ENCODE measurements around the gene COL28A1. TPM values are rescaled to one million over a fixed set of nuclear protein-coding genes. Genes with fewer than 3 reads are reported as not detected.

Gene COL28A1
- total and polyA plus RNA-seq, 2 of the 13 experiments (the other 11 are each of a cell fraction or from before 2014, with no cell fraction given): 0.07 to 0.15 TPM

DNA sequence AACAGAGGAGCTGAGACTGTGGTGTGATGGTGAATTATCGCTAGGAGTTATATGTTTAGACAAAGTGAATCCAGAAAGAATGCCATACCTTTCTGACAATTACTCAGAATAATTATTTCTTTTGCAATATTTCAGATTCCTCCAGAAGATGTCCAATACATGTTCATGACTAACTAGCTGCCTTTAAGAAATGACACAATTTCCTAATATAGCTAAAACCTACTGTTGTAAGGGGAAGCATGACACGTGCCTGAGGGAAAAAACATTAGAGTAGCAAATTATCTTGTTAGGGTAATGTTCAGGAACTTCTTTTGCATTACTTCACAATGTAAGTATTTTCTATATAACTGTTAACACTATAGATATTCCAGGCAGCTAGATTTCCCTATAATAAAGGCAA is 150.3 kb downstream of the COL28A1 start:
- Histone ChIP-seq H4K20me1 (ENCODE audit: insufficient read depth, low read length) (no peaks in the 10 kb centered on the region), H3K4me2 (ENCODE audit: low read depth, low read length) (no peak overlapping the region), H3K4me3 (replicated peaks in 1 of 3; ENCODE audit: insufficient read depth in 1 of 3, low read depth in 2 of 3, low read length in 3 of 3) (no peak overlapping the region), H3K4me1 (ENCODE audit: insufficient read depth, low read length) (no peaks in the 10 kb centered on the region), H3K9me3 (ENCODE audit: low read length) (no peaks in the 10 kb centered on the region), H3K9ac (ENCODE audit: insufficient read depth, low read depth, low read length) (no peak overlapping the region), H2AFZ (ENCODE audit: low read length) (no peak overlapping the region), H3K79me2 (ENCODE audit: insufficient read depth, low read length) (no peaks in the 10 kb centered on the region), H3K36me3 (replicated peaks in 1 of 2; ENCODE audit: control insufficient read depth in 1 of 2, insufficient read depth in 2 of 2, low read length in 2 of 2) (no peaks in the 10 kb centered on the region), H3K27me3 (ENCODE audit: control insufficient read depth in 1 of 2, insufficient read depth in 2 of 2, low read length in 2 of 2) (no peaks in the 10 kb centered on the region), H3K27ac (ENCODE audit: extremely low read length, insufficient read depth, low read length) (no peak overlapping the region)
- no peak for DNase-seq (ENCODE audit: low spot score)
- CTCF ChIA-PET (ENCODE audit: low intra/inter-chr PET ratio, low total read pairs): no interaction called here
- BruUV-seq (replicated peaks): no TSS peak
- POLR2A ChIA-PET: no interaction called here
- intact Hi-C loops (cut with micrococcal nuclease; ENCODE audit: unreplicated experiment) (no loop called here), in situ Hi-C loops (cut with HindIII; ENCODE audit: extremely low pct_ligation_motif_present, low pct_unique_long_range_greater_than_20kb) (no loop called here)
- no peak for TF ChIP-seq GTF2F1 (IDR thresholded peaks at IDR 0.05; ENCODE audit: low read length)
- TF ChIP-seq, protein P1, sequence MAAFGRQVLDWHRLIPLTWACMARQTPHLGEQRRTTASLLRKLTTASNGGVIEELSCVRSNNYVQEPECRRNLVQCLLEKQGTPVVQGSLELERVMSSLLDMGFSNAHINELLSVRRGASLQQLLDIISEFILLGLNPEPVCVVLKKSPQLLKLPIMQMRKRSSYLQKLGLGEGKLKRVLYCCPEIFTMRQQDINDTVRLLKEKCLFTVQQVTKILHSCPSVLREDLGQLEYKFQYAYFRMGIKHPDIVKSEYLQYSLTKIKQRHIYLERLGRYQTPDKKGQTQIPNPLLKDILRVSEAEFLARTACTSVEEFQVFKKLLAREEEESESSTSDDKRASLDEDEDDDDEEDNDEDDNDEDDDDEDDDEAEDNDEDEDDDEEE (CRISPR knock-in tag; IDR thresholded peaks at IDR 0.05): no peak
- TF ChIP-seq ZNF317 (CRISPR knock-in tag; IDR thresholded peaks at IDR 0.05): no peak
- TF ChIP-seq ZNF234 (CRISPR knock-in tag; conservative IDR thresholded peaks at IDR 0.05): no peak
- no peak for TF ChIP-seq CCDC6 (CRISPR knock-in tag; IDR thresholded peaks at IDR 0.05)
- TF ChIP-seq PHB2 (IDR thresholded peaks at IDR 0.05; ENCODE audit: partially characterized antibody): no peak
- TF ChIP-seq, protein P2, sequence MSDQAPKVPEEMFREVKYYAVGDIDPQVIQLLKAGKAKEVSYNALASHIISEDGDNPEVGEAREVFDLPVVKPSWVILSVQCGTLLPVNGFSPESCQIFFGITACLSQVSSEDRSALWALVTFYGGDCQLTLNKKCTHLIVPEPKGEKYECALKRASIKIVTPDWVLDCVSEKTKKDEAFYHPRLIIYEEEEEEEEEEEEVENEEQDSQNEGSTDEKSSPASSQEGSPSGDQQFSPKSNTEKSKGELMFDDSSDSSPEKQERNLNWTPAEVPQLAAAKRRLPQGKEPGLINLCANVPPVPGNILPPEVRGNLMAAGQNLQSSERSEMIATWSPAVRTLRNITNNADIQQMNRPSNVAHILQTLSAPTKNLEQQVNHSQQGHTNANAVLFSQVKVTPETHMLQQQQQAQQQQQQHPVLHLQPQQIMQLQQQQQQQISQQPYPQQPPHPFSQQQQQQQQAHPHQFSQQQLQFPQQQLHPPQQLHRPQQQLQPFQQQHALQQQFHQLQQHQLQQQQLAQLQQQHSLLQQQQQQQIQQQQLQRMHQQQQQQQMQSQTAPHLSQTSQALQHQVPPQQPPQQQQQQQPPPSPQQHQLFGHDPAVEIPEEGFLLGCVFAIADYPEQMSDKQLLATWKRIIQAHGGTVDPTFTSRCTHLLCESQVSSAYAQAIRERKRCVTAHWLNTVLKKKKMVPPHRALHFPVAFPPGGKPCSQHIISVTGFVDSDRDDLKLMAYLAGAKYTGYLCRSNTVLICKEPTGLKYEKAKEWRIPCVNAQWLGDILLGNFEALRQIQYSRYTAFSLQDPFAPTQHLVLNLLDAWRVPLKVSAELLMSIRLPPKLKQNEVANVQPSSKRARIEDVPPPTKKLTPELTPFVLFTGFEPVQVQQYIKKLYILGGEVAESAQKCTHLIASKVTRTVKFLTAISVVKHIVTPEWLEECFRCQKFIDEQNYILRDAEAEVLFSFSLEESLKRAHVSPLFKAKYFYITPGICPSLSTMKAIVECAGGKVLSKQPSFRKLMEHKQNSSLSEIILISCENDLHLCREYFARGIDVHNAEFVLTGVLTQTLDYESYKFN (CRISPR knock-in tag; conservative IDR thresholded peaks at IDR 0.05): no peak
- TF ChIP-seq, protein P3, sequence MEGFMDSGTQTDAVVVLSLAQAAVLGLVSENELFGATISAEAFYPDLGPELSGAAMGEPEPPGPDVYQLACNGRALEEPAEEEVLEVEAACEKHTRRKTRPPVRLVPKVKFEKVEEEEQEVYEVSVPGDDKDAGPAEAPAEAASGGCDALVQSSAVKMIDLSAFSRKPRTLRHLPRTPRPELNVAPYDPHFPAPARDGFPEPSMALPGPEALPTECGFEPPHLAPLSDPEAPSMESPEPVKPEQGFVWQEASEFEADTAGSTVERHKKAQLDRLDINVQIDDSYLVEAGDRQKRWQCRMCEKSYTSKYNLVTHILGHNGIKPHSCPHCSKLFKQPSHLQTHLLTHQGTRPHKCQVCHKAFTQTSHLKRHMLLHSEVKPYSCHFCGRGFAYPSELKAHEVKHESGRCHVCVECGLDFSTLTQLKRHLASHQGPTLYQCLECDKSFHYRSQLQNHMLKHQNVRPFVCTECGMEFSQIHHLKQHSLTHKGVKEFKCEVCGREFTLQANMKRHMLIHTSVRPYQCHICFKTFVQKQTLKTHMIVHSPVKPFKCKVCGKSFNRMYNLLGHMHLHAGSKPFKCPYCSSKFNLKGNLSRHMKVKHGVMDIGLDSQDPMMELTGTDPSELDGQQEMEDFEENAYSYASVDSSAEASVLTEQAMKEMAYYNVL (CRISPR knock-in tag; IDR thresholded peaks at IDR 0.05; ENCODE audit: borderline replicate concordance): no peak
- TF ChIP-seq THAP11 (CRISPR knock-in tag; IDR thresholded peaks at IDR 0.05): no peak
- TF ChIP-seq, protein P4, sequence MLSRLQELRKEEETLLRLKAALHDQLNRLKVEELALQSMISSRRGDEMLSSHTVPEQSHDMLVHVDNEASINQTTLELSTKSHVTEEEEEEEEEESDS (CRISPR knock-in tag; IDR thresholded peaks at IDR 0.05; ENCODE audit: borderline replicate concordance): no peak
- TF ChIP-seq ZNF20 (CRISPR knock-in tag; IDR thresholded peaks at IDR 0.05): no peak
- FAIRE-seq: no peak
- 43% methylated on average over 2 of the region's 2 CpGs for WGBS (ENCODE audit: low lambda C conversion rate)
- no peak for ATAC-seq

Measured in HepG2 (cell line).